ENCODE measurements around the gene TTLL11.

The TTLL11 gene

DNA sequence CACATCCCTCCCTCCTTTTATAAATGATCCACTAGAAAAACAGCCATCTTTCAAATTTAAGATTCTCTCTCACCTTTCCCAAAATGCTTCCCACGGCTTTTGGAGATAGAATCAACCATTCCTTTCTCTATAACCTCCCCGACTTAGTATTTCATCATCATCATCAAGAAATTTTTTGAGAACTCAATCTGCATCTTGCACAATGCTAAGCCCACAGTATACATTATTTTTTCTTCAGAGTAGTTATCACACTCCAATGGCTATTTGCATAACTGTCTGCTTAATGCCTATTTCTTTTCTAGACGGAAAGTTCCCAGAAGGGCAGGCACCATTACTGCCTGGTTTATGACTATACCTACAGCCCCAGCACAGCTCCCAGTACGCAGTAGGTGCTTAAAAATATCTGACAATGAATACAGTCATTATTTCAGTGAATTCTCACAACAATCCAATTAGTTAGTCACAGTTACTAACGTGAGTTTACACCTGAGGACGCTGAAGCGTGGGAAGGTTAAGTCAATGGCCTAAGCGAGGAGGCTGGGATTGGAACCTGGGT, 212.7 kb downstream of the TTLL11 start:
- no peak for DNase-seq (ENCODE audit: low read depth)

DNA sequence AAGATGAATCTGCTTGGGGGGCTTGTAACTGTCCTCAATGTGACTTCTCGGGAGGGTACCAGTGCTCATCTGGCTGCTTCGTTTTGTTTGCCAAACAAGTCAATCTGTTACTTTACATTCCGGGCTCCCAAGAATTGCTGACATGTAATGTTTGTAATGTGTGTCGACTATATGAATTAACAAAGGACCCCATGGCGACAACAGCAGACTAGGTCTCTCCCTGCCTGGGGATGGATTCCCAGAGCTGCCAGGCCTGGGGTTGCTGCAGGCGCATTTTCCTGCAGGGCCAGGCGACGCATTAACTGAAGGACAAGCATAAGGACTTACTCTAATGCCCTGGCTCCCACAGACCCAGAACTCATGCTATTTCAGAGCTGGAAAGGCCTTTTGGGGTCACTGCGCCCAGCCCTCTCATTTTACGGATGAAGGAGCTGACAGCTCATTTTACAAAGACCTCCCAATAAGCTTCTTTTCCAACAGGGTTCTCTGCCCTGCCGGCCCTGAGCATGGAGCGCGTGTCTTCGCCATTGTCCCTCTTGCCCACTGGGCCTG, 214.8 kb downstream of the TTLL11 start:
- DNase-seq (ENCODE audit: low read depth): no peak

DNA sequence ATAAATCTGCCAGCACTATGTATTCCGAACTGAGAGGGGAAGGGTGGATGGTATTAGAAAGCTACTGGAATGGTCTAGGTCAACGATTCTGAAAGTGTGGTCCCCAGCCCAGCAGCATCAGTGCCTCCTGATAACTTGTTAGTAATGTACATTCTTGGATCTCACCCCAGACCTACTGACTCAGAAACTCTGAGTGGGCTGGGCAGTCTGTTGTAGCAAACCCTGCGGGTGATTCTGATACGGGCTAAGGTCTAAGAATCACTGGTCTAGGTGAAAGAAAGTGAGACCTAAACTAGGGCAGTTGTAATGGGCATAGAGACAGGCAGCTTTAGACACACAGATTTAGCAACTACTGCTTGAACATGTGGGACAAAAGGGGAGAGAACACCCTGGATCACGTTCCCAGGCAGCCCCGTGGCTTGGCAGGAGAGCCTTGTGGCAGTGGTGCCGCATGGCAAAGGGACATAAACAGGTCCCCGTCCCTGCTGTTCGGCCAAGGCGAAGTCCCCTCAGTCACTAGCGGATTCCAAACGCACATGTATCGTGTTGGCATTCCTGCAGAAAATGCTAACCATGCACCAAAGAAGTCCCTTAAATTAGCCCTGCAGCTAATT, 216.3 kb downstream of the TTLL11 start:
- no peak for DNase-seq (ENCODE audit: low read depth)

DNA sequence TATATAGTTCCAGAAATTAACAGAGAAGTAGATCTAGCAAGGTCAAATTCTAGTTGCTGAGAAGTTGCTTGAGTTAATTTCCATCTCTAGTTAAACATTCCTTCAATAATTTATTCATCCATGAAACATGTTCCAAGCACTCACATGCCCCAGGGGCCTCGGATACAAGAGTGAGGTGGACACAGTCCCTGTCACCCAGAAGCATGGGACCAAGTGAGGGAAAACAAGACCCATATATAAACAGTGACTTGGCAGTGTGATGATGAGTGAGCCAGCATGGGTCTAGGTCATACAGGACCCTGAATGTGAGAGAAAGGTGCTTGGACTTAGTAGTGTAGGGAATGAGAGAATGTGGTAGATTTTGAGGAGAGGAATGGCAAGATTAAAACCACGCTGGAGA, 216.9 kb downstream of the TTLL11 start:
- DNase-seq (ENCODE audit: low read depth): no peak

DNA sequence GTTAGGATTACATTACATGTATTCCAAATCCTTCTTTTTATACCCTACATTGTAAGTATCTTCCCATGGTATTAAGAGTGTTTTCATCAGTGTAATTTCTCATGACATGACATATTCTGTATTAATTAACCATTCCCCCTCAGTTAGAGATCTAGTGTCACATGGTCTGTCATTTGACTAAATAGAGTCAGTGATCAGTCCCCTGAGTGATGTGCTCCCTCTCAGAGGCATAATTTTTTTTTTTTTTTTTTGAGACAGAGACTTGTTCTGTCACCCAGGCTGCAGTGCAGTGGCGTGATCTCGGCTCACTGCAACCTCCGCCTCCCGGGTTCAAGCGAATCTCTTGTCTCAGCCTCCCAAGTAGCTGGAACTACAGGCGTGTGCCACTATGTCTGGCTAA, 218.6 kb downstream of the TTLL11 start:
- no peak for DNase-seq (ENCODE audit: low read depth)

DNA sequence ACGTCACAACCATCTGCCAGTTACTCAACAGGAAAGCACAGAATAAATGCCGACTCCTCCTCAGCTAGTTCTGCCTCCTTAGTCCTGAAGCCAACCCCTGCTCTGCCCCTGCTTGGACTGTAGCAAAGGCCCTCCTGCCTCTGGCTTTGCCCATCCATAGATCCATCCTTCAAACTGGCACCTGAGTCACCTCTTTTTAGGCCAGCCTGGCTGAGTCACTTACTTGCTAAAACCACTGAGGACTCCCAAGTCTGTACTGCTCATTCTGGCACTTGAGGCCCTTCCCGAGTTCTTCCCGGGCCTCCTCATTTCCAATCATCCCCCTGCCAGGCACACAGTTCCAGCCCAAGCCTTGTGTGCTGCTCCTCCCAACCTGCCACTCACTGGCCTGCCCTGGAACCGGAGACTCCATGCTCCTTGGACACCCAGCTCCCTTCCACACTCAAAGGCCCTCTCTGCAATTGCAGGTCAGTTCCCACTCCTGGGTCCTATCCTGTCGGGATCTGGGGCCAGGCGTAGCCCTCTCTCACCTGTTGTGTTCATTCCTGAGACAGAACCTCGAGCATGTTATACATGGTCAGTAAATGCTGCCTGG, 221.6 kb downstream of the TTLL11 start:
- no peak for DNase-seq (ENCODE audit: low read depth)

DNA sequence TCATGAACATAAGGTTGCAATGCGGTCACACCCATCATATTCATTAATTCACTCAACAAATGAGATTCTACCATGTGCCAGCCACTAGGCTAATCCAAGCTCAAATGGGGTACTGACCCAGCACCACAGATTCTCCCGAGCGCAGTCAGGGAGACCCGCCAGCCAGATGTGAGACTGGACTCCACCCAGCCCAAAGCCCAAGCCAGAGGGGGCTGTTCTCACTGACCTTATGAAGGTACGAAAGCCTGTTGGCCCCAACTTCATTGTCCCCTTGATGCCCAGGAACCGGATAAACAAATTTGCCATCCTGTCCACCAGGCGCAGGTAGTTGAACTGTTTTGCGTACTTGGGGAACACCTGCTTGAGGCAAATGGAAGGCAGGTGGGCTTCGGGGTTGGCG, 222.8 kb downstream of the TTLL11 start:
- no peak for DNase-seq (ENCODE audit: low read depth)

DNA sequence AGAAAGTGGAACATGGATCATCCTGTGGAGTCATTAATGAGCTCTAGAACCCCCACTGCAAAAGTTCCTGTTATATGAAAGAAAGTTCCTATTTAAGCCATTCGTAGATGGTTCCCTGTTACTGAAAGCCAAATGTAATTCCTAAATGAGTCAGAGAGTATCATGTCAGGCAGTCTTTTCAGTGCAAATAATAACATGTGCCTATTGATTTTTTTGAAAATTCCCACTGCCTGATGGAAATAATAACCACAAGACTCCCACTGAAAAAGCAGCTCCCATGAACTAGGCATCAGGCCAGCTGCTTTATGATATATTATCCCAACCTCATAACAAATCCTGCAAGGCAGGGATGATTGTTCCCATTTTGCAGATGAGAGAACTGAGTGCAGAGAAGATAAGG, 224.5 kb downstream of the TTLL11 start:
- DNase-seq (ENCODE audit: low read depth): no peak

DNA sequence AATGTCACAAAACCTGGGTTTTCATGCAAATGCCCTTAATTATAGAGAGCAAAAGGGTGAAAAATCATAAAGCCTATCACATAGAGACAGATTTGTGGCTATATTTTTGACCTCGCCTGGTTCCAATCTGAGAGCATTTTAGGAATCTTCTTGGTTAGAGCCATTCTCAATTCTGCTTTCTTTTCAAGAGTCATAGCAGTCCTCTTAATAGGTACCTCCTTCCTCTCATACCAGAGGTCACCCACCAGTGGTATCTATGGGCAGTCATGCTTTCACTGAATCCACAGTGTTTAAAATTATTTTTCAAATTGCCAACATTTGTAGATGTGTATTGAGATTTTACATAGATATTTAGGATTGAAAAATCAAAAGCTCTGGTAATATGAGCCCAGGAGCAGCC, 226.2 kb downstream of the TTLL11 start:
- DNase-seq (ENCODE audit: low read depth): no peak

DNA sequence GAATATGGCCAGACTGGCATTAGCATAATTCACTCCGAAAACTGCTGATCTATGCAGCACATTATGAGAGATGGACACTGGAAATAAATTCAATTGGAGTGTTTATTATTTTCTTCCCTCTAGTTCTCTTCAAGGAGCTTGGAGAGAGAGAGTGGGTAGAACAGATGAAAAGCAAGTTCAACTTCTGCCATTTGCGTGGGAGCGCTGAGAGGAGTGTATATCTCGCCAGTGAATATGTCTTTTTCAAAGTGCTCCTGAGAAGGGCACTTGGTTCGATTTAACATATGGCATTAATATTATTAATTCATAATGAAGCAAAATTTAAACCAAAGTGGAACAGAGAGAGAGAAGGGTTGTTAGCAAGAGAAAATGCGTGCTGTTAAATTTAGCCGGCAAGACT, 227.2 kb downstream of the TTLL11 start:
- DNase-seq (ENCODE audit: low read depth): no peak

DNA sequence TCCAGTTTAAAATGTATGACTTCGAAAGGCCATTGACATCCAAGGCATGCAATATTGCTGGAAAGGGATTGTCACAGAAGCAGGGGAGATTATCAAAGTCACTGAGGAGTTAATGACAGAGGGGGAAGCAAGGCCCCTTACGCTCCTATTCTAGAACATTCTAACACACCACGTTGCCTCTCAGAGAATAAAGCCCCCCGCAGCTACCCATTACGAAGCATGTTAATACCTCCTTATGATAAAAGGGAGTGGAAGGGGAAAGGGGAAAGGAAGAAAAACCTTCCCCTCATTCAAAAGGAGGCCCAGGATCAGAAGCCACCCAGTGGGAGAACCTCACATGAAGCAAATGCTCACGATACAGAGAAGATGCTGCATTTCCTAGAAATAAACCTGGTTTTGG, 228.0 kb downstream of the TTLL11 start:
- DNase-seq (ENCODE audit: low read depth): no peak

DNA sequence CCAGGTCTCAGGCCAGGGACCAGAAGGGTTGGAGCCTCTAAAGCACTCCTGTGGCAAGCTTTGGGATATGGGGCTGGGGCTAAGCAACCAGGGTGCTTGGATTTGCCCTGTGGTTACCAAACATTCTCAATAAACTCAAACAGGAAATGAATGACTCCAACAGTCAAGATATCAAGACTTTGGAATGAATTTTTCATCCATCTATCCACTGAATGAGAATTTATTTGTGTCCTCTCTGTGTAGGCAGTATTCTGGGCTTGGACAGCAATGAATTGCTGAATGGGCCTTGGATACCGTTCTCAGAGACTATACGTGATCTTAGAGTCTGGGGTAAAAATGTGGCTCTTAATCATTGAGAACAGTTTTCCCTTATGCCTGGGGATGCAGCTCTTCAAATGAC, 229.2 kb downstream of the TTLL11 start:
- no peak for DNase-seq (ENCODE audit: low read depth)

DNA sequence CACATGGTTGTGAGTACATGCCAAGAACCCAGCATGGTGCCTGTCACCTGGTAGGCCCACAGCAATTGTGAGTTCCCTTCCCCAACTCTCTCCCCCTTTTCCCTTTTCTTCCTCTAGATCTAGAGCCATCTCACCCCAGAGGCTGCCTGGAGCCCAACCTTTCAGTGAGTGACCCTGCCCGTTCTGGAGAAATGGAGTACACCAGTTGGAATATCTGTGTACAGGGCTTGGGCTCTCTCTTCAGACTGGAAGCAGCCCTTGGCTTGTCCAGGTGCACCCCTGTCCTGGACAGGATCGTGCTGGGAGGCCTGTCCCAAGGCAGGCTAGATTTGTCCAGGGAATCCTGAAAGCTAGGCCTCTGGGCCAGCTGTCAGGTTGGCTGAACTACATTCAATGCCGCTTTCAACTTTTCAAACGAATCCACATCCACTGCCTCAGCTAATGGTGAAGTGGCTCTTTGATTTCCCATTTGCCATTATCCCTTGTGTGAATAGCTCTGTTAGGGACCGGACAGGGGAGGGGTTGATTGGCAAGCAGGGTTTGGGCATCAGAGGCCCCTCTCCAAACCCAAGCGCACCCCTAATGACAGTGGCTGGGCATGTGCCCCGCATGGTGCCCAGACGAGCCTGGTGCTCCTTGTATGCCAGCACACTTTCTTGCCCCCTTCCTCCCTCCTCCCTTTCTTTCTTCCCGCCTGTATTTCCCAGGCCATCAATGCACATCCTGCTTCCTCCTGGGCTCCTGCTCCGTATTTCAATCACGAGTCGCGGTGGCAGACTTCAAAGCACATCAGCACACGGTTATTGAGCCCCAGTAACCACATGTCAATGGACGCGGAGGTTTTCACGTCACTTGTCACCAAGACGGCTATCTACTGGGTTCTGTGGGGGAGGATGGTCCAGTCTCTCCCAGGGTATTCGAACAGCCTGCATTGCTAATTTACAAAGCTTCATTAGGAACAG, 230.5 kb downstream of the TTLL11 start:
- DNase-seq (ENCODE audit: low read depth): no peak

DNA sequence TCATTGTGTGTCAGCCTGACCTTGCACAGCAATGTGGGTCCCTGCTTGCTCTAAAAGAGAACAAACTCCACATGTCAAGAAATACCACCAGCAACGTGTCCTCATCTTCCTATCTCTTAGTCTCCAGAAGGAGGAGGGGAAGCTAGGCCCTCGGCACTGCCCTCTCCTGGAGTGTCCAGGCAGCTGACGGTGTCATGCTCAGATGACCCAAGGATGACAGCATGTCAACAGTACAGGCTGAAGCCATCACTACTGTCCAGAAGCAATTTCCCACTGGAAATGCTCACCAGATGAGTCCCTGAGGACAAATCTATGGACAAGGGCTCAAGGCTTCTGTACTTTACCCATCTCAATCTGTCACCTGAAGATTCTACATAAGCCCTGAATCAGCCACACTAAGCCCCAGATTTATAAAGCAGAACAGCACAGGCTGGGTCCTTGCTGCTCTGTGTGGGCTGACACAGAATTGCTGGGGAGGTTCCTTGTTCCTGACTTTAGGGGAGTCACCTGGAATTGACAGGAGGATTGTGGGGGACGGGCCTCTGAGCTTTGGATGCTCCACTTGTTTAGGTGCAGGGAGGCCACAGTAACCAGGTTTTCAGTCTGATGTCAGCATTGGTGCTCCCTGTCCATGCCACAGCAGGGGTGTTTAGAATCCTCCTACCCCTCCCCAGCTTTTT, 231.5 kb downstream of the TTLL11 start:
- no peak for DNase-seq (ENCODE audit: low read depth)

DNA sequence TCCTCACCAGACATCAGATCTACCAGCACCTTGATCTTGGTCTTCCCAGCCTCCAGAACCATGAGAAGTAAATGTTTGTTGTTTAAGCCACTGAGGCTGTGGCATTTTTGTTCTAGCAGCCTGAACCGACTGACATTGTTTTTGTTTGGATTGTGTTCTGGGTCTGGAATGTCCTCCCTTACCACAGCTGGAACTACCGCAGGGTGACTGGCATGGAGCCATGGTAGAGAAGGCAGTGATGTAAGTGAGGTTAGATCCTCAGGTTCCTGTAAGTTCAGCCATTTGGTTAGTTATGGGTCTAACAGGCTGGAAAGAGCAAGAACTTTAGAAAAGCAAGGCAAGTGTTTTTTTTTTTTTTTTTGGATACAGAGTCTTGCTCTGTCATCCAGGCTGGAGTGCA, 232.4 kb downstream of the TTLL11 start:
- no peak for DNase-seq (ENCODE audit: low read depth)

DNA sequence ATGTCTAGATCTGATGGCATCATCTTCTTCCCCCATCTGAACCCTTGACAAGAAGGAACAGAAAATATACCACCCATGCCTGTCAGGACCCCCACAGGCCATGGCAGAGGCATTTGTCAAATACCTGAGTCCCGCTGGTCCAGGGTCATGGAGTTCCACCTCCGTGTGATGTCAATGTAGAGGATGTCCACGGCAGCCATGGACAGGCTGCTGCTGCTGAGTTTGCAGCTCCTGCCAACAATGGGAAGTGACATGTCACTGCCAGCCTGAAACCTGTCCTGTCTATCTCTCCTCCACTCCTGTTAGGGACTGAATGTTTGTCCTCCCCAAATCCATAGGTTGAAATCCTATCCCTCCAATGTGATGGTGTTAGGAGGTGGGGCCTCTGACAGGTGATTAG, 232.9 kb downstream of the TTLL11 start:
- DNase-seq (ENCODE audit: low read depth): no peak

DNA sequence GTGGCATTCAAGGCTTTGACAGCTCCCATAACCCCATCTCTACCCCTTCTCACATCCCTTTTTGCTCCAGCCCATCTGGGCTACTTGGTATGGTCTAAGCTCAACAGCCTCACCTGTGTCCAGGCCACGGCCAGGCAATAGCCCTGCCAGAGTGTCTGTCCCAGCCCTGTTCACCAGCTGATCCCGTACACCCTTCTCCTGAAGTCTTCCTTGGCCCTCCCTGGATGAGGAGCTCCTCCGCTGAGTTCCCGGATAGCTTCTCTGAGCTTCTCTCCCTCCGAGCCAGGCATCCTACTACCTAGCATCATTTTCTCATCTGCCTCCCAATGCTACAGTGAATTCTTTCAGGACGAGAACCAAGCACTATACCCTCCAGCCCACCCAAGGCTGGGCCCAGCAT, 233.5 kb downstream of the TTLL11 start:
- no peak for DNase-seq (ENCODE audit: low read depth)

DNA sequence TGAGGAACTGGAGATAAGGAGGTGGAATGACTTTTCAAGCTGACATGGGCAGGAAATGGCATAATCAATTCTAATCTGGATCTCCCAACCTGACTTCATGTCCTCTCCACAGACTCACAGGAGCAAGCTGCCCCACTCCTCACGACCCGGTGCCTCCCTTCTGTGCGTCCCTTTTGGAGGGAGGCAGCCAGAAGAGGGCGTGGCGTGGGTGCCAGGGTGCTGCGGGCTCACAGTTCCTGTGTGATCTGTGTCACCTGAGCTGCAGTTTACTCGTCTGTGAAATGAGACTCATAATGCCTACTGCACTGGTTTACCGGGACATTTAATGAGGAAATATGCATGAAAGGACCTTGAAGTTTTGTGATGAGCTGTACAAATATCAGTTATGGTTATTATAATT, 234.3 kb downstream of the TTLL11 start:
- DNase-seq (ENCODE audit: low read depth): no peak

DNA sequence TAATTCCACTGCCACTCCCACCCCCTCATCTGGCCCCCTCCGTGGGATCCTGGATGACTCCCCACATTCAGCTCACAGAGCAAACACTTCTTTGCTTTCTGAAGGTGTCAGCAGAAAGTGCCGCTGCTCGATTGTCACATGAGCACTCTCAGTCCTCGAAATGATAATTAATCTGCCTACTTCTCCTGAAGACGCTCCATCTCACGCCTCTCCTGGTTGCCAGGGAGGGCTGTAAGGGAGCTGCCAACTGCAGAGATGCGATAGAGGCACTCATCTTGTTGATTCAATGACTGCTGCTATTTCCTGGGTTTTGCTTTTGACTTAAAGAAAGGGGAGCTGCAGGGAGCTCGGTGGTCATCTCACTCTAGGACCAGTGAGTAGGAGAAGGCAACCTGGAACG, 235.2 kb downstream of the TTLL11 start:
- DNase-seq (ENCODE audit: low read depth): no peak

DNA sequence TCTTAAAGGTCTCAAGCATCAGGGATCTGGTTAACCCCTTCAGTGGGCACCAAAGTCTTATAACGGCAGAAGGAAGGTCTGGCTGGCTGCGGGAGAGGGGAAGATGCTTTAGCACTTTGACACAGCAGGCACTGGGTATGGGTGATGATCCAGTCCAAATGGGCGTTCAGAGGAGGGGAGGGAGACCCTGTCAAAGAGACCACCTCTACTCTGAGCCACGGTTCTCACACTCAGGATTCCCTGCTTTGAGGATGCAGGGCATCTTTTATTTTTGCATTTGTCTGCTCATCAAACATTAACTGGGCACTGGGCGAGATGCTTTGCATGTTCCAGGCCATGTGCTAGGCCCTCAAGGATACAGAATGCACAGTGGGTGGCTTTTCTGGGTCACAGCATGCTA, 237.6 kb downstream of the TTLL11 start:
- DNase-seq (ENCODE audit: low read depth): no peak

DNA sequence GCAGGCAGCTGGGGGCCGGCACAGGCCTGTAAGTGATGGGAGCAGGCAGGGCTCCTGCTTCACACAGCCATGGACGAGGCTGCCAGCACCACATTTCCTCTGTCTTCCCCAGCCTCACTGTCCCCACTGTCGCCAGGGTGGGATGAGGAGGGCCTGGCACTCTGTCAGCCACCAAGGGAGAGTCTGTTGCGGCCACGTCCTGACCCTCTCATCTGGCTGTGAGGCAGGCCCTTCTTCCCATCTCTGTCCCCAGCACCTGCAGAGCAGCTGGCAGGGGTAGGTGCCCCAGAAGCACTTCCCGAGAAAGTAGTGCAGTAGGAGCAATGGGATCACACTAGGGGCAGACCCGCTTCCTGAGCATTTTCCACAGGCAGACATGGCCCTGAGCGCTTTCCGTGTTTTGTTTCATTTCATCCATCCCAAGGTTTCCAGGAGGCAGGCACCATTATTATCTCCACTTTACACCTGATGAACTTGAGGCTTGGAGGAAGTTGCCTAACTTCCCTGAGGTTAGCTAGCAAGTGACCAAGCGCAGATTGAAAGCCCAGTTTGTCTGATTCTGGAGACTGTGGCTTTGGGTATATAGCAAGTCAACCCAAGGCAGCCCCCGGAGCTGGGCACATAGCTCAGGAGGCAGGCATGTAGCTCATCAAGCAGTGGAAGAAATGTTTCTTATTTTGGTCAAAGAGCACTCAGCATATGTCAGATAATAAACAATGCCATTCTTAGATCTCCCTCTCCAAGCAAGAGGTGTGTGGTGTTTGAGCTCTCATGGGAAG, 239.3 kb downstream of the TTLL11 start:
- DNase-seq (ENCODE audit: low read depth): no peak
